ENCODE data around the gene NCOA1.

- TF ChIP-seq CTCF (IDR thresholded peaks at IDR 0.05) (no peak), POLR2A (IDR thresholded peaks at IDR 0.05) (no peak)
Observed at GRCh38 chr2:24495451-24495850, 4.4 kb downstream of the NCOA1 start.
